Measurements from ENCODE around the gene ACTN2.

Gene ACTN2

DNA sequence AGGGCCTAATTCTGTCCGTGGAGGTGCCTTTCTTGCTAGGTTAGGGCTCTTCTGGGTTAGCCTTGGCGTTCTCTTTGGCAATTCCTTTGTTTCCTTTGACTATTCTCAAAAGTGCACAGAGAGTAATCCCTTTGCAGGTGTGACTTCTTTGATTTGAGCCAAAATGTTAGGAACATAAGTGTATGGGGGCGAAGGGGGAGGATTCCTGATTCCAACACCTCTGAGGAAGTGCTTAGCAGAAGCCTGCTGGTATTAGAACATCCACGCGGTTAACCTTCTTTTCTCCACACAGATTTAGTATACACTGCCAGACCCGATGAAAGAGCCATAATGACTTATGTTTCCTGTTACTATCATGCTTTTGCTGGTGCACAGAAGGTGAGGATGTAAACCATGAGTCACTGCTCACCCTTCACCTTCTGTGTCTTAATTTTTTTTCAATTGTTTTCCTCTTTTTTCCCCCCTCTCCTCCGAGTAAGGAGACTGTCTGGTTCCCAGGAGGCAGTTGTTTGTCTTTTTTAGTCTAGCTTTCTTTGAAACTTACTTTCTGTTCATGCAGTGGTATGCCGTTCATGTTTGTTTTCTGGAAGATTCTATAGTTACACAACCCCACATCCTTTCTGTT, 48.0 kb downstream of the ACTN2 start:
- Histone ChIP-seq H3K4me1 (ENCODE audit: control insufficient read depth, insufficient read depth, low read length) (no peaks in the 10 kb centered on the region), H3K4me3 (ENCODE audit: low read depth, low read length) (no peak overlapping the region), H3K27ac (ENCODE audit: extremely low read depth, low read depth, low read length) (no peak overlapping the region), H3K9me3 (ENCODE audit: control insufficient read depth, insufficient read depth, low read depth, low read length) (no peaks in the 10 kb centered on the region), H3K36me3 (ENCODE audit: control insufficient read depth in 2 of 2, insufficient read depth in 1 of 2, low read length in 2 of 2) (peaks cover 0 to 49% of the 10 kb centered on the region in 2 experiments; a peak in 2 of 3 replicates)
- POLR2A ChIA-PET, result no interaction called here
- TF ChIP-seq ZNF510 (tag by site-specific recombination; IDR thresholded peaks at IDR 0.05; ENCODE audit: insufficient replicate concordance), result no peak
- TF ChIP-seq, protein P1, sequence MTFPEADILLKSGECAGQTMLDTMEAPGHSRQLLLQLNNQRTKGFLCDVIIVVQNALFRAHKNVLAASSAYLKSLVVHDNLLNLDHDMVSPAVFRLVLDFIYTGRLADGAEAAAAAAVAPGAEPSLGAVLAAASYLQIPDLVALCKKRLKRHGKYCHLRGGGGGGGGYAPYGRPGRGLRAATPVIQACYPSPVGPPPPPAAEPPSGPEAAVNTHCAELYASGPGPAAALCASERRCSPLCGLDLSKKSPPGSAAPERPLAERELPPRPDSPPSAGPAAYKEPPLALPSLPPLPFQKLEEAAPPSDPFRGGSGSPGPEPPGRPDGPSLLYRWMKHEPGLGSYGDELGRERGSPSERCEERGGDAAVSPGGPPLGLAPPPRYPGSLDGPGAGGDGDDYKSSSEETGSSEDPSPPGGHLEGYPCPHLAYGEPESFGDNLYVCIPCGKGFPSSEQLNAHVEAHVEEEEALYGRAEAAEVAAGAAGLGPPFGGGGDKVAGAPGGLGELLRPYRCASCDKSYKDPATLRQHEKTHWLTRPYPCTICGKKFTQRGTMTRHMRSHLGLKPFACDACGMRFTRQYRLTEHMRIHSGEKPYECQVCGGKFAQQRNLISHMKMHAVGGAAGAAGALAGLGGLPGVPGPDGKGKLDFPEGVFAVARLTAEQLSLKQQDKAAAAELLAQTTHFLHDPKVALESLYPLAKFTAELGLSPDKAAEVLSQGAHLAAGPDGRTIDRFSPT (tag by site-specific recombination; IDR thresholded peaks at IDR 0.05), result no peak
- TF ChIP-seq ZFP41 (tag by site-specific recombination; IDR thresholded peaks at IDR 0.05; ENCODE audit: borderline replicate concordance), result no peak
- CTCF ChIA-PET, result no interaction called here

DNA sequence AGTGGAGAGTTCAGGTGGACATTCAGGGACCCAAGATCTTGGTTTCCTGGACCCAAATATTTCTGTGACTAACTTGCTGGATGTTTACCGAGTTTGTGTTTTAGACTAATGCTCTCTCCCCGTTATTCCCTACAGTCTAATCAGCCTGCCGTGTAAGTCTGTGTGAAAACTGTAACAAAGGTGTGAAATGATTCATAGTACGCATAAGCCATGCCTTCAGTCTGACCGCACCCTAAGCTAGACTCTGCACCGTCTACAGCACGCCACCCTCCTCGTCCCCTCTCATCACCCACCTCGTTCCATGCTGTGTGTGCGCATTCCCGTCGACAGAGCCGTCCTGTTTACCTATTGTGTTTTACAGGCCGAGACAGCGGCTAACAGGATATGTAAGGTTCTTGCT, 50.5 kb downstream of the ACTN2 start:
- POLR2A ChIA-PET, result no interaction called here

DNA sequence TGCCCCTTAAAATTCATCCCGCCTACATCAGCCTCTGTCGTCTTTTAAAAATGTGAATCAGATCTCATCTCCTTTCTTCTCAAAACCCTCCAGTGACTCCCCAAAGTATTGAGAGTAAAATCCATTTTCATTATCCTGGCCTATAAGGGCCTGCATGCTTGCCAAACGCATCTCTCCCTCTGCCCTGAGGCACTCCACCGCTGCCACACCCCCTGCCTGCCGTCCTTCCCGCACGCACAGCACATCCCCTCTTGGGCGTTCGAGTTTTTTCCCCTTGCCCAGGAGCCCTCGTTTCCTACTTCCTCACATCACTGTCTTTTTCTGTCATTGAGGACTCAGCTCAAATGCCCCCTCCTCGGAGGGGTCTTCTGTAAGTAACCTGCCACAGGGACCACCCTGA, 55.5 kb downstream of the ACTN2 start:
- Histone ChIP-seq H3K4me3 (ENCODE audit: low read depth, low read length) (no peak overlapping the region), H3K36me3 (ENCODE audit: control insufficient read depth in 2 of 2, insufficient read depth in 1 of 2, low read length in 2 of 2) (peaks cover 4 to 73% of the 10 kb centered on the region in 2 experiments; a peak in 2 of 3 replicates), H3K4me1 (ENCODE audit: control insufficient read depth, insufficient read depth, low read length) (no peaks in the 10 kb centered on the region), H3K27ac (ENCODE audit: extremely low read depth, low read depth, low read length) (no peak overlapping the region), H3K9me3 (ENCODE audit: control insufficient read depth, insufficient read depth, low read depth, low read length) (no peaks in the 10 kb centered on the region)
- no peak for TF ChIP-seq SP2 (tag by site-specific recombination; IDR thresholded peaks at IDR 0.05)
- TF ChIP-seq PRDM1 (tag by site-specific recombination; IDR thresholded peaks at IDR 0.05), result no peak
- TF ChIP-seq ZNF350 (tag by site-specific recombination; IDR thresholded peaks at IDR 0.05), result no peak
- no peak for TF ChIP-seq ZNF174 (tag by site-specific recombination; IDR thresholded peaks at IDR 0.05)
- no peak for TF ChIP-seq ZNF423 (tag by site-specific recombination; IDR thresholded peaks at IDR 0.05)
- TF ChIP-seq ZNF433 (tag by site-specific recombination; IDR thresholded peaks at IDR 0.05; ENCODE audit: low read depth), result no peak
- CTCF ChIA-PET, result no interaction called here
- POLR2A ChIA-PET, result no interaction called here

More for the DNA sequence above, 50.5 kb downstream of the ACTN2 start:
- no peaks in the 10 kb centered on the region for H3K9me3 ChIP-seq (ENCODE audit: control insufficient read depth, insufficient read depth, low read depth, low read length)
- H3K27ac ChIP-seq (ENCODE audit: extremely low read depth, low read depth, low read length), result no peak overlapping the region
- no peaks in the 10 kb centered on the region for H3K4me1 ChIP-seq (ENCODE audit: control insufficient read depth, insufficient read depth, low read length)
- H3K4me3 ChIP-seq (ENCODE audit: low read depth, low read length), result no peak overlapping the region
- CTCF ChIA-PET, result interaction anchor here (1.7 kb wide), 1 partner anchor 23 kb away, joined by 5 read pairs; no protein-coding TSS in a partner anchor
- H3K36me3 ChIP-seq (ENCODE audit: control insufficient read depth in 2 of 2, insufficient read depth in 1 of 2, low read length in 2 of 2), result peaks cover 0 to 65% of the 10 kb centered on the region in 2 experiments; a peak in 2 of 3 replicates
- TF ChIP-seq ZSCAN23 (tag by site-specific recombination; IDR thresholded peaks at IDR 0.05) (no peak), ZSCAN16 (tag by site-specific recombination; IDR thresholded peaks at IDR 0.05) (no peak), ZBTB17 (tag by site-specific recombination; IDR thresholded peaks at IDR 0.05) (no peak), ZNF19 (tag by site-specific recombination; IDR thresholded peaks at IDR 0.05; ENCODE audit: low read depth) (no peak), KLF8 (tag by site-specific recombination; IDR thresholded peaks at IDR 0.05) (no peak)
- TF ChIP-seq, protein P2, sequence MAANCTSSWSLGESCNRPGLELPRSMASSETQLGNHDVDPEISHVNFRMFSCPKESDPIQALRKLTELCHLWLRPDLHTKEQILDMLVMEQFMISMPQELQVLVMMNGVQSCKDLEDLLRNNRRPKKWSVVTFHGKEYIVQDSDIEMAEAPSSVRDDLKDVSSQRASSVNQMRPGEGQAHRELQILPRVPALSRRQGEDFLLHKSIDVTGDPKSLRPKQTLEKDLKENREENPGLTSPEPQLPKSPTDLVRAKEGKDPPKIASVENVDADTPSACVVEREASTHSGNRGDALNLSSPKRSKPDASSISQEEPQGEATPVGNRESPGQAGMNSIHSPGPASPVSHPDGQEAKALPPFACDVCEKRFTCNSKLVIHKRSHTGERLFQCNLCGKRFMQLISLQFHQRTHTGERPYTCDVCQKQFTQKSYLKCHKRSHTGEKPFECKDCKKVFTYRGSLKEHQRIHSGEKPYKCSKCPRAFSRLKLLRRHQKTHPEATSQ (tag by site-specific recombination; IDR thresholded peaks at IDR 0.05), result no peak
